H1 (cell line): ENCODE results near the gene SEC31A. TPM values are rescaled to one million over a fixed set of nuclear protein-coding genes. Genes with fewer than 3 reads are reported as not detected.

ENCODE experiments used
- CTCF ChIA-PET: fragments of 300-600 bp; sonication (Branson Sonifier 250); formaldehyde crosslinking; loops from one replicate; lab custom pipeline; 2021; ENCODE audit not compliant: partially characterized antibody; lab: Charles Lee
- POLR2A ChIA-PET: fragments of 300-600 bp; sonication (Branson Sonifier 250); formaldehyde crosslinking; loops from one replicate; lab custom pipeline; 2021; ENCODE audit warnings: inconsistent platforms; ENCODE audit not compliant: partially characterized antibody; lab: Charles Lee
- DNase-seq, 2 experiments: peaks; one replicate each; pipeline versions ENCODE4 v3.0.0 to v3.0.0-alpha.2; 2010 to 2022; ENCODE audit warnings: low spot score in 2 of 2, low read depth in 1 of 2, mixed read lengths in 1 of 2
- FAIRE-seq: peaks from 2 replicates; lab custom pipeline; 2011; peaks lifted over from hg19 to GRCh38; lab: Jason Lieb, UNC
- H2AFZ ChIP-seq: 2 replicates; pipeline ENCODE4 v1.8.1; 2012; ENCODE audit warnings: low read length, inconsistent platforms
- H2AK5ac ChIP-seq: 2 replicates; pipeline ENCODE4 v1.6.1; 2013; ENCODE audit warnings: low read depth, low read length
- H2BK120ac ChIP-seq: replicated peaks from 2 replicates; pipeline ENCODE3; 2013; ENCODE audit warnings: low read depth, low read length, inconsistent platforms
- H2BK12ac ChIP-seq: 2 replicates; pipeline ENCODE4 v1.6.1; 2013; ENCODE audit warnings: low read depth, low read length
- H2BK15ac ChIP-seq: 2 replicates; pipeline ENCODE4 v1.6.1; 2013; ENCODE audit warnings: low read length
- H2BK20ac ChIP-seq: 2 replicates; pipeline ENCODE4 v1.6.1; 2013; ENCODE audit warnings: low read length
- H2BK5ac ChIP-seq: 2 replicates; pipeline ENCODE4 v1.6.1; 2013; ENCODE audit warnings: low read depth, low read length
- H3K14ac ChIP-seq: 2 replicates; pipeline ENCODE4 v1.6.1; 2013; ENCODE audit warnings: inconsistent platforms; ENCODE audit not compliant: insufficient read length
- H3K18ac ChIP-seq: 2 replicates; pipeline ENCODE4 v1.6.1; 2013; ENCODE audit warnings: low read length; ENCODE audit errors: extremely low read depth
- H3K23ac ChIP-seq: 2 replicates; pipeline ENCODE4 v1.6.1; 2013; ENCODE audit warnings: inconsistent platforms; ENCODE audit not compliant: insufficient read length
- H3K23me2 ChIP-seq: 2 replicates; pipeline ENCODE4 v1.6.1; 2013; ENCODE audit warnings: low read depth, low read length
- H3K27ac ChIP-seq: 2 replicates; pipeline ENCODE4 v1.6.1; 2011; ENCODE audit warnings: low read depth, low read length, inconsistent platforms
- H3K27me3 ChIP-seq, 4 experiments: replicated peaks in 1 of 4; 1 replicate in 1 of 4; 2 replicates in 3 of 4; pipeline versions ENCODE4 v1.6.1 to v1.8.1; 2011 to 2013; ENCODE audit warnings: low read length in 3 of 4, mild to moderate bottlenecking in 3 of 4, inconsistent platforms in 2 of 4, mixed read lengths in 2 of 4, moderate library complexity in 1 of 4; ENCODE audit not compliant: control insufficient read depth in 3 of 4, insufficient read depth in 3 of 4; ENCODE audit errors: extremely low read depth in 1 of 4
- H3K36me3 ChIP-seq, 4 experiments: 2 replicates each; pipeline versions ENCODE4 v1.6.1 to v1.8.1; 2011 to 2013; ENCODE audit warnings: mild to moderate bottlenecking in 4 of 4, low read length in 3 of 4, moderate library complexity in 2 of 4, control low read depth in 1 of 4, inconsistent platforms in 1 of 4; ENCODE audit not compliant: insufficient read depth in 4 of 4, control insufficient read depth in 2 of 4
- H3K4ac ChIP-seq: replicated peaks from 2 replicates; pipeline ENCODE3; 2013; ENCODE audit warnings: low read length, low read depth, mixed read lengths, inconsistent platforms; ENCODE audit not compliant: insufficient read length
- H3K4me1 ChIP-seq, 4 experiments: replicated peaks in 1 of 4; 1 replicate in 1 of 4; 2 replicates in 3 of 4; pipeline versions ENCODE4 v1.6.1 to v1.8.1; 2011 to 2013; ENCODE audit warnings: low read length in 3 of 4, inconsistent platforms in 2 of 4, mixed read lengths in 1 of 4; ENCODE audit not compliant: insufficient read depth in 4 of 4, control insufficient read depth in 3 of 4
- H3K4me2 ChIP-seq, 2 experiments: 2 replicates each; pipeline versions ENCODE4 v1.6.1 to v1.8.1; 2011 to 2013; ENCODE audit warnings: low read depth in 2 of 2, low read length in 2 of 2, control low read depth in 1 of 2, inconsistent platforms in 1 of 2, mild to moderate bottlenecking in 1 of 2; ENCODE audit not compliant: insufficient read depth in 1 of 2
- H3K4me3 ChIP-seq, 4 experiments: fragments of 200-600, 300-600 bp in 1 of 4; sonication (generic), shearing (Covaris generic), sonication (Bioruptor Twin) in 1 of 4; 2 replicates each; pipeline versions ENCODE4 v1.5.1 to v1.8.1; 2011 to 2016; ENCODE audit warnings: low read length in 4 of 4, low read depth in 3 of 4, control low read depth in 2 of 4, inconsistent platforms in 2 of 4, mild to moderate bottlenecking in 2 of 4, mixed read lengths in 1 of 4, moderate library complexity in 1 of 4; ENCODE audit not compliant: insufficient read depth in 2 of 4; ENCODE audit errors: extremely low read depth in 1 of 4
- H3K56ac ChIP-seq: replicated peaks from 2 replicates; pipeline ENCODE3; 2013; ENCODE audit warnings: low read depth, mild to moderate bottlenecking, mixed read lengths, low read length, inconsistent platforms; ENCODE audit not compliant: insufficient read length
- H3K79me1 ChIP-seq: 2 replicates; pipeline ENCODE4 v1.6.1; 2013; ENCODE audit warnings: low read depth, low read length, control low read depth
- H3K79me2 ChIP-seq, 2 experiments: 2 replicates each; pipeline versions ENCODE4 v1.6.1 to v1.8.1; 2012 to 2013; ENCODE audit warnings: low read length in 2 of 2, mild to moderate bottlenecking in 2 of 2, inconsistent platforms in 1 of 2; ENCODE audit not compliant: insufficient read depth in 2 of 2, control insufficient read depth in 1 of 2
- H3K9ac ChIP-seq, 4 experiments: replicated peaks in 1 of 4; 1 replicate in 1 of 4; 2 replicates in 3 of 4; pipeline versions ENCODE4 v1.6.1 to v1.8.1; 2011 to 2013; ENCODE audit warnings: low read depth in 3 of 4, low read length in 3 of 4, control low read depth in 2 of 4, mild to moderate bottlenecking in 2 of 4, moderate library complexity in 2 of 4, inconsistent platforms in 1 of 4; ENCODE audit errors: extremely low read depth in 1 of 4
- H3K9me3 ChIP-seq, 2 experiments: 2 replicates each; pipeline versions ENCODE4 v1.6.1 to v1.8.1; 2012 to 2013; ENCODE audit warnings: mild to moderate bottlenecking in 2 of 2, moderate library complexity in 2 of 2, control low read depth in 1 of 2, inconsistent platforms in 1 of 2, low read depth in 1 of 2, low read length in 1 of 2, mixed read lengths in 1 of 2; ENCODE audit not compliant: insufficient read depth in 2 of 2
- H4K20me1 ChIP-seq, 2 experiments: replicated peaks in 1 of 2; 2 replicates each; pipeline versions ENCODE3 to v1.8.1; 2011 to 2013; ENCODE audit warnings: inconsistent platforms in 2 of 2, low read length in 2 of 2, mild to moderate bottlenecking in 1 of 2; ENCODE audit not compliant: insufficient read depth in 2 of 2, control insufficient read depth in 1 of 2
- H4K5ac ChIP-seq: 2 replicates; pipeline ENCODE4 v1.6.1; 2013; ENCODE audit warnings: low read length, low read depth, mixed read lengths, inconsistent platforms; ENCODE audit not compliant: insufficient read length
- H4K8ac ChIP-seq: 2 replicates; pipeline ENCODE4 v1.8.0; 2013; ENCODE audit warnings: mild to moderate bottlenecking, moderate library complexity, low read length, inconsistent platforms; ENCODE audit not compliant: insufficient read depth; ENCODE audit errors: extremely low read depth
- H4K91ac ChIP-seq: replicated peaks from 2 replicates; pipeline ENCODE3; 2013; ENCODE audit warnings: low read length, mixed read lengths, inconsistent platforms; ENCODE audit not compliant: insufficient read length
- CTBP2 ChIP-seq: IDR thresholded peaks from 2 replicates; pipeline ENCODE4 v1.7.0; 2011; ENCODE audit warnings: borderline replicate concordance, mild to moderate bottlenecking, moderate library complexity, mixed read lengths, low read length; ENCODE audit not compliant: insufficient read depth, insufficient read length
- FOSL1 ChIP-seq: IDR thresholded peaks from 2 replicates; pipeline ENCODE4 v1.6.1; 2011; ENCODE audit warnings: mild to moderate bottlenecking, low read depth, low read length, moderate library complexity; ENCODE audit not compliant: insufficient read depth
- GTF2F1 ChIP-seq: IDR thresholded peaks from 2 replicates; pipeline ENCODE4 v1.6.1; 2012; ENCODE audit warnings: low read depth, low read length, improper control_type of control experiment, borderline replicate concordance
- KDM4A ChIP-seq: IDR thresholded peaks from one replicate; pipeline ENCODE4 v1.7.1; 2012; ENCODE audit warnings: low read depth, mild to moderate bottlenecking, moderate library complexity, low read length, inconsistent platforms; ENCODE audit not compliant: severe bottlenecking
- RAD21 ChIP-seq, 2 experiments: IDR thresholded peaks in 1 of 2; conservative IDR thresholded peaks in 1 of 2; 2 replicates each; pipeline ENCODE4 v1.6.1; 2011; ENCODE audit warnings: low read depth in 2 of 2, low read length in 2 of 2, improper control_type of control experiment in 1 of 2, inconsistent platforms in 1 of 2, mild to moderate bottlenecking in 1 of 2, moderate library complexity in 1 of 2
- RBBP5 ChIP-seq: IDR thresholded peaks from 2 replicates; pipeline ENCODE4 v1.7.1; 2012; ENCODE audit warnings: low read depth, mild to moderate bottlenecking, inconsistent platforms, low read length, moderate library complexity, borderline replicate concordance
- SAP30 ChIP-seq: fragments of 300-600 bp; sonication (generic); IDR thresholded peaks from 2 replicates; pipeline ENCODE4 v1.7.1; 2012; ENCODE audit warnings: low read length, moderate library complexity, mild to moderate bottlenecking, inconsistent platforms; ENCODE audit not compliant: insufficient read depth, insufficient replicate concordance
- TAF7 ChIP-seq: optimal IDR thresholded peaks from 2 replicates; pipeline ENCODE3; 2011; ENCODE audit warnings: low read depth, mild to moderate bottlenecking, inconsistent platforms, low read length, moderate library complexity, borderline replicate concordance
- TBP ChIP-seq: IDR thresholded peaks from 2 replicates; pipeline ENCODE4 v1.6.1; 2011; ENCODE audit warnings: low read depth, low read length, improper control_type of control experiment
- WGBS, 2 experiments: shearing (Covaris generic) in 1 of 2; methylation state at CpG; one replicate each; pipeline versions ENCODE4 v1.1.6 to v1.1.7; 2013 to 2015; ENCODE audit warnings: low lambda C conversion rate in 2 of 2, mixed read lengths in 2 of 2, inconsistent platforms in 1 of 2, low coverage in 1 of 2, missing lambda C conversion rate in 1 of 2; ENCODE audit not compliant: insufficient replicate concordance in 2 of 2, insufficient coverage in 1 of 2, insufficient read length in 1 of 2; ENCODE audit errors: extremely low coverage in 1 of 2, missing lambda C conversion rate in 1 of 2; 5-methylcytosine and 5-hydroxymethylcytosine counted together
- polyA plus RNA-seq, 7 experiments: library from polyadenylated mRNA; depleted of rRNA in 3 of 7; stranded (reverse) in 5 of 7; unstranded in 2 of 7; fragments of >200 nt in 5 of 7; fragments of 200-250 nt in 2 of 7; gene quantifications; 1 replicate in 5 of 7; 2 replicates in 1 of 7; 4 replicates in 1 of 7; pipeline versions ENCODE4 v1.2.1 to v1.2.3, GENCODE V29; 2011 to 2013; ENCODE audit warnings: missing spikeins in 2 of 7, mixed read lengths in 2 of 7
- total RNA-seq: library from RNA; stranded (reverse); fragmentation: NEBNext Ultra II Directional; extraction: Animal tissue kit (Norgen Biotek cat#: 25700); gene quantifications from 2 replicates; pipeline ENCODE4 v1.2.1, GENCODE V29; 2021

The SEC31A gene
- total and polyA plus RNA-seq, 2 of the 8 experiments (the other 6 are each of a cell fraction or from before 2014, with no cell fraction given), result 112 to 125 TPM

DNA sequence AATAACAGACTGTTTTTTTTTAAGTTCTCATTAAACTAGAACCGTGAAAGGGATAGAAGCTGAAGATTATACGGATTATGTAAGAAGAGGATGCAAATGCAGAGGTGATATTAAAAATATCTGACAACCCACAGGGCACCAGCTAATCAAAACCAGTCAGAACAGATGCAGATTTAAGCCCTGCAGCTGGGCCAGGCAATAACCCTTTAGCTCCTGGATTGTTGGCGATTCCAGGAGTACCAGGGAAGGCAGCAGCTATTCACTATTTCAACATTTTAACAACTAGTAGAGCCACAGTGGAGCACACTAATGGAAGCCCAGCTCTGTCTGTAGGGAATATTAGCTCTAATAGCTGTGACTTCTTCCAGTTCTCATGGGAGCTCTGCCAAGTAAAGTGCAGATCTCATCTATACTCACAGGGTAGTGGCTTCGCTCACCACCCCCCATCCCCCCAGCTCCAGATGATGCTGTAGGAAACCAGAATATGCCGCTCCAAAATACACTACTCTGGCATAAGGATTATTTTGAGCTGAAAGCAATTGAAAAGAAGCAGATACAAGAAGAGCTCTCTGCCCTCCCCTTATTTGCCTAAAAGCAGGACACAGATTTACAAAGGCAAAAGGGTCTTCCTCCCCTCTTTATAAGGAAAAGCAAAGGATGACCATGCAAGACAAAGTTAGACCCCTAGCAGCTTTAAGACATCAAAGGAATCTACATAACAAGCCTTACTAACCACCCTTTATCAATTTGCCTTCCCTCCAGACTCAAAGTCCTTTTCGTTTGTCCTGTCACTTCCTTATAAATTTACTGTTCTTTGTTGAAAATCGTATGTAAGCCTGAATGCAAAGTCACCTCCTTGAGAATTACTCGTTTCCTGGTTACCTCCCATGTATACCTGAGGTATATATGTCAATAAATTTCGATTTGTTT, 106.0 kb downstream of the SEC31A start:
- Histone ChIP-seq H2AFZ (no peak overlapping the region), H2AK5ac (no peak overlapping the region), H3K9ac (no peak overlapping the region), H3K4ac (no peak overlapping the region), H3K27ac (no peak overlapping the region), H2BK15ac (no peak overlapping the region), H3K9me3 (peaks cover 5 to 10% of the 10 kb centered on the region in 2 experiments; a peak in 1 of 4 replicates), H4K5ac (no peak overlapping the region), H3K23me2 (no peaks in the 10 kb centered on the region), H3K14ac (no peak overlapping the region), H2BK20ac (no peak overlapping the region), H2BK120ac (no peak overlapping the region), H3K27me3 (peaks cover 59 to 88% (median 83%) of the 10 kb centered on the region in 4 experiments), H2BK5ac (no peak overlapping the region), H3K4me3 (peak overlapping the region in 1 of 4 experiments; percentile 15; a peak in 1 of 8 replicates), H3K23ac (no peak overlapping the region), H3K36me3 (peaks cover 0 to 6% (median 0%) of the 10 kb centered on the region in 4 experiments; a peak in 1 of 8 replicates), H2BK12ac (no peak overlapping the region), H3K18ac (no peak overlapping the region), H3K79me2 (no peaks in the 10 kb centered on the region), H4K8ac (no peak overlapping the region), H4K20me1 (peaks cover 10 to 29% of the 10 kb centered on the region in 2 experiments), H3K4me1 (peaks cover 0 to 13% (median 3%) of the 10 kb centered on the region in 4 experiments; a peak in 4 of 7 replicates), H4K91ac (no peak overlapping the region), H3K79me1 (no peaks in the 10 kb centered on the region), H3K4me2 (peak overlapping the region; percentile 26 to 39; a peak in 2 of 4 replicates), H3K56ac (no peak overlapping the region)
- ChIA-PET POLR2A (interaction anchor here (0.6 to 1.5 kb wide), 5 partner anchors 10 to 41 kb away, joined by 3 to 5 read pairs (median 3); partner anchors contain the start of gene SCD5), CTCF (interaction anchor here (0.6 to 3.5 kb wide), 10 partner anchors 9 to 1966 kb away, joined by 3 to 16 read pairs (median 5); partner anchors contain the start of gene SCD5)
- 25% methylated on average over 9 of the region's 9 CpGs; no CpG with 5 or more reads in 1 of the 2 experiments for WGBS, 2 experiments
- DNase-seq, result no peak
- FAIRE-seq, result peak; percentile 42
- no peak for TF ChIP-seq FOSL1
- no peak for TF ChIP-seq KDM4A
- TF ChIP-seq RBBP5, result no peak
- TF ChIP-seq TBP, result no peak
- TF ChIP-seq CTBP2, result no peak
- TF ChIP-seq GTF2F1, result no peak
- TF ChIP-seq RAD21 (IDR thresholded peaks at IDR 0.05 in 1 of 2, conservative IDR thresholded peaks at IDR 0.05 in 1 of 2; ENCODE audit: low read depth in 2 of 2, low read length in 2 of 2), result no peak
- TF ChIP-seq SAP30, result no peak
- no peak for TF ChIP-seq TAF7
